AG04450 (cell line): Measurements from ENCODE around the gene RUSF1. TPM values are rescaled to one million over a fixed set of nuclear protein-coding genes. Genes with fewer than 3 reads are reported as not detected.

Experiments
- CTCF ChIA-PET: fragments of 300-600, 350-600 bp; formaldehyde crosslinking; extraction: SDS; loops from one replicate; lab custom pipeline; 2022; ENCODE audit warnings: antibody characterized with exemption, inconsistent platforms; lab: Charles Lee
- POLR2A ChIA-PET: fragments of 350-600 bp; formaldehyde crosslinking; extraction: SDS; loops from one replicate; lab custom pipeline; 2021; ENCODE audit warnings: antibody characterized with exemption, inconsistent platforms; lab: Yijun Ruan, JAX
- DNase-seq: peaks from one replicate; pipeline ENCODE4 v3.0.0-alpha.2; 2011; ENCODE audit warnings: low read depth, low spot score
- H3K27ac ChIP-seq: one replicate; pipeline ENCODE4 v1.5.1; 2012; ENCODE audit warnings: low read depth, low read length, control low read depth
- H3K27me3 ChIP-seq: one replicate; pipeline ENCODE4 v1.6.0; 2012; ENCODE audit warnings: low read length; ENCODE audit not compliant: control insufficient read depth, insufficient read depth
- H3K4me3 ChIP-seq: 2 replicates; pipeline ENCODE4 v1.5.1; 2011; ENCODE audit warnings: mild to moderate bottlenecking, low read depth, low read length, control low read depth
- H3K9me3 ChIP-seq: 2 replicates; pipeline ENCODE4 v1.5.1; 2012; ENCODE audit warnings: low read length; ENCODE audit not compliant: control insufficient read depth, insufficient read depth
- polyA plus RNA-seq: library from polyadenylated mRNA; depleted of rRNA; stranded (reverse); fragments of >200 nt; gene quantifications from 2 replicates; pipeline ENCODE4 v1.2.3, GENCODE V29; 2011
- TF ChIP-seq, protein P1 (sequence below): IDR thresholded peaks from 2 replicates; pipeline ENCODE4 v1.5.1; 2011; ENCODE audit warnings: low read depth, low read length, control low read depth, inconsistent platforms

The RUSF1 gene
- polyA plus RNA-seq, 1 experiment = 32.2 TPM

GRCh38 chr16:31488468-31489297 lies 19.5 kb downstream of the RUSF1 start:
- POLR2A ChIA-PET = interaction anchor here (0.6 to 1.0 kb wide), 4 partner anchors 19 to 565 kb away, joined by 3 to 4 read pairs (median 4); partner anchors contain the start of gene FBXL19
- Histone ChIP-seq H3K4me3 (peak overlapping the region; percentile 56), H3K27me3 (peaks cover 28% of the 10 kb centered on the region), H3K27ac (no peak overlapping the region), H3K9me3 (no peaks in the 10 kb centered on the region; the same call in 1 of the 2 replicates)
- DNase-seq = no peak
- TF ChIP-seq, protein P1, sequence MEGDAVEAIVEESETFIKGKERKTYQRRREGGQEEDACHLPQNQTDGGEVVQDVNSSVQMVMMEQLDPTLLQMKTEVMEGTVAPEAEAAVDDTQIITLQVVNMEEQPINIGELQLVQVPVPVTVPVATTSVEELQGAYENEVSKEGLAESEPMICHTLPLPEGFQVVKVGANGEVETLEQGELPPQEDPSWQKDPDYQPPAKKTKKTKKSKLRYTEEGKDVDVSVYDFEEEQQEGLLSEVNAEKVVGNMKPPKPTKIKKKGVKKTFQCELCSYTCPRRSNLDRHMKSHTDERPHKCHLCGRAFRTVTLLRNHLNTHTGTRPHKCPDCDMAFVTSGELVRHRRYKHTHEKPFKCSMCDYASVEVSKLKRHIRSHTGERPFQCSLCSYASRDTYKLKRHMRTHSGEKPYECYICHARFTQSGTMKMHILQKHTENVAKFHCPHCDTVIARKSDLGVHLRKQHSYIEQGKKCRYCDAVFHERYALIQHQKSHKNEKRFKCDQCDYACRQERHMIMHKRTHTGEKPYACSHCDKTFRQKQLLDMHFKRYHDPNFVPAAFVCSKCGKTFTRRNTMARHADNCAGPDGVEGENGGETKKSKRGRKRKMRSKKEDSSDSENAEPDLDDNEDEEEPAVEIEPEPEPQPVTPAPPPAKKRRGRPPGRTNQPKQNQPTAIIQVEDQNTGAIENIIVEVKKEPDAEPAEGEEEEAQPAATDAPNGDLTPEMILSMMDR = no peak
- CTCF ChIA-PET = interaction anchor here (1.8 kb wide), 1 partner anchor 28 kb away, joined by 5 read pairs; no protein-coding TSS in a partner anchor

DNA sequence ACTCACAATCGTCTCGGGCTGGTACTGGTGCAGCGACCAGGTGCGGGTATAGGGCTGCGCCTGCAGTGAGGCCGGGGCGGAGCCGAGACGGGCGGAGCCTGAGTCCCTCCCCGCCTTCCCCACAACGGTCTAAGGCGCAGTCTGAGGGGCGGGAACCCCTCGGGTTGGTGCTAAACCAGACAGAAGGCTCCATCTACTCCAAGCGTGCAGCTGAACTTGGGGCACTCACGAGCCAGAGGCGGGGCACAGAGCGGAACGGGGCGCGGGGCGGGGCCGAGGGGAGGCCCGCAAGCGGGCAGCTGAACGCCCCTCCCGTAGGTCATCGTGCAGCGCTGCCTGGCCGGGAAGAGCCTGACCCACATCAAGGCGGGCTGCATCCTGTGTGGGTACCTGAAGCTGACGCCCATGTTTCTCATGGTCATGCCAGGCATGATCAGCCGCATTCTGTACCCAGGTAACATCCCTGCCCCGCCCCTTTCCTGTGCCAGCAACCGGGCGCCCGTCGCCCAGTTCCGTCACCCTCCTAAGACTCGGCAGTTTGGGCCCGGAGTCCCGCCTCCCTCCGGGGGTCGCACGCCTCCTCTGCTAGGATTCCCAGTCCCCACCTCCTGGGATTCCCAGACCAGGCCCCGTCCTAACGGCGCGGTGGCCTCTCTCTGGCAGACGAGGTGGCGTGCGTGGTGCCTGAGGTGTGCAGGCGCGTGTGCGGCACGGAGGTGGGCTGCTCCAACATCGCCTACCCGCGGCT lies 20.3 kb downstream of the RUSF1 start:
- ChIA-PET POLR2A (interaction anchor here (0.5 to 1.0 kb wide), 5 partner anchors 19 to 564 kb away, joined by 3 to 4 read pairs (median 3); partner anchors contain the start of gene FBXL19), CTCF (interaction anchor here (1.8 kb wide), 1 partner anchor 27 kb away, joined by 5 read pairs; no protein-coding TSS in a partner anchor)
- no peak overlapping the region for H3K27ac ChIP-seq
- peaks cover 28% of the 10 kb centered on the region for H3K27me3 ChIP-seq
- no peak for DNase-seq
- H3K9me3 ChIP-seq = no peaks in the 10 kb centered on the region; the same call in 1 of the 2 replicates
- H3K4me3 ChIP-seq = peak overlapping the region; percentile 56
- TF ChIP-seq, protein P1 = no peak

DNA sequence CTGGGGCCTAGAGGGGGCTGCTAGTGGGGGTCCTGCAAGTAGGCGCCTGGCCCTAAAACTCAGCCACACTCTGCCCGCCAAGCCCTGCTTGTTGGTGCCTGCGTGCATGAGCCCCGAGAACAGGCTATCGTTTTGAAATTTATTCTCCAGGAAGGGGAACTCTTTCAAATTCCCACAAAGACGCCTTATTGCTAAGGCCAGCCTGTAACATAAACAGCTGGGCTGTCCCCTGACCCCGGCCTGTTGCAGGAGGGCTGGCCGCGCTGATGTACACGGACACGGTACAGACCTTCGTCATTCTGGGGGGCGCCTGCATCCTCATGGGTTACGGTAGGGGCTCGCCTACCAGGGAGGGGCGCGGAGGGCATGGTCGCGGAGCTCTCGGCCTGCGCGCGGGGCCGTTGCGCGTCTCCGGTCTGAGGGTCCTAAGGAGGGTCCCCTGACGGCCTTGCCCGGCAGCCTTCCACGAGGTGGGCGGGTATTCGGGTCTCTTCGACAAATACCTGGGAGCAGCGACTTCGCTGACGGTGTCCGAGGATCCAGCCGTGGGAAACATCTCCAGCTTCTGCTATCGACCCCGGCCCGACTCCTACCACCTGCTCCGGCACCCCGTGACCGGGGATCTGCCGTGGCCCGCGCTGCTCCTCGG lies 21.0 kb downstream of the RUSF1 start:
- ChIA-PET CTCF (interaction anchor here (1.8 kb wide), 1 partner anchor 26 kb away, joined by 5 read pairs; no protein-coding TSS in a partner anchor), POLR2A (no interaction called here)
- H3K27ac ChIP-seq = no peak overlapping the region
- peaks cover 28% of the 10 kb centered on the region for H3K27me3 ChIP-seq
- TF ChIP-seq, protein P1 = no peak
- no peaks in the 10 kb centered on the region; the same call in 1 of the 2 replicates for H3K9me3 ChIP-seq
- DNase-seq = no peak
- H3K4me3 ChIP-seq = peak overlapping the region; percentile 56

- Histone ChIP-seq H3K9me3 (no peaks in the 10 kb centered on the region; the same call in 1 of the 2 replicates), H3K27me3 (peaks cover 30% of the 10 kb centered on the region), H3K4me3 (no peak overlapping the region), H3K27ac (no peak overlapping the region)
- no peak for DNase-seq
- ChIA-PET POLR2A (no interaction called here), CTCF (no interaction called here)
- TF ChIP-seq, protein P1 = no peak
Observed at GRCh38 chr16:31486045-31486444, 22.1 kb downstream of the RUSF1 start.
